HL-60 (cell line): ENCODE results near the gene ACVR1B.

Experiments
- POLR2AphosphoS5 ChIP-seq: IDR thresholded peaks from 2 replicates; pipeline ENCODE4 v1.6.1; 2012; ENCODE audit warnings: low read depth
- TF ChIP-seq, protein P1 (sequence below): IDR thresholded peaks from one replicate; pipeline ENCODE4 v1.5.1; 2011; ENCODE audit warnings: low read length, control low read depth, inconsistent platforms; ENCODE audit not compliant: insufficient read depth
- TF ChIP-seq, protein P2 (sequence below): IDR thresholded peaks from 2 replicates; pipeline ENCODE4 v1.6.1; 2012; ENCODE audit warnings: low read depth; ENCODE audit not compliant: insufficient replicate concordance

DNA sequence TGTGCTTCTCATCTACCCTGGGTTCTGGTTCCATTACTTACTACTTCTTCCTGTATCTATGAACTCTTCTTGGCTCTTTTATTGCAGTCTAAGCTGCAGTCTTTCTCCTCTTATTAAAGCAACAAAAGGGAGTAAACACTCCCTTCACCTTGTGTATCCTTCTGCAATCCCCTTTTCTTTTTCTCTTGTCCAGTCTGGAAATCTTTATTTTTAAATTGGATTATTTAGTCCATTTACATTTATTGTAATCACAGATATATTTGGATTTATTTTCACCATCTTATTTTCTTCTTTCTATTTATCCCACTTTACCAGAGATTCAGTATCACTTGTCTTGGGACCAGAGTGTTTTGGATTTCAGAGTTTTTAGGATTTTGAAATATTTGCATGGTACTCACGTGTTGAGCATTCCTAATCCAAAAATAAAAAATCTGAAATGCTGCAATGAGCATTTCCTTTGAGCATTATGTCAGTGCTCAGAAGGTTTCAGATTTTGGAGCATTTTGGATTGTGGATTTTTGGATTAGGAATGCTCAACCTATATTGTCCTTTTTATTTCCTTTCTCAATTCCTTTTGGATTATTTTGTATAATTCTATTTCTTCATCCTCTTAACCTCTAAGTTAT lies 6.8 kb upstream of the ACVR1B start:
- TF ChIP-seq, protein P1, sequence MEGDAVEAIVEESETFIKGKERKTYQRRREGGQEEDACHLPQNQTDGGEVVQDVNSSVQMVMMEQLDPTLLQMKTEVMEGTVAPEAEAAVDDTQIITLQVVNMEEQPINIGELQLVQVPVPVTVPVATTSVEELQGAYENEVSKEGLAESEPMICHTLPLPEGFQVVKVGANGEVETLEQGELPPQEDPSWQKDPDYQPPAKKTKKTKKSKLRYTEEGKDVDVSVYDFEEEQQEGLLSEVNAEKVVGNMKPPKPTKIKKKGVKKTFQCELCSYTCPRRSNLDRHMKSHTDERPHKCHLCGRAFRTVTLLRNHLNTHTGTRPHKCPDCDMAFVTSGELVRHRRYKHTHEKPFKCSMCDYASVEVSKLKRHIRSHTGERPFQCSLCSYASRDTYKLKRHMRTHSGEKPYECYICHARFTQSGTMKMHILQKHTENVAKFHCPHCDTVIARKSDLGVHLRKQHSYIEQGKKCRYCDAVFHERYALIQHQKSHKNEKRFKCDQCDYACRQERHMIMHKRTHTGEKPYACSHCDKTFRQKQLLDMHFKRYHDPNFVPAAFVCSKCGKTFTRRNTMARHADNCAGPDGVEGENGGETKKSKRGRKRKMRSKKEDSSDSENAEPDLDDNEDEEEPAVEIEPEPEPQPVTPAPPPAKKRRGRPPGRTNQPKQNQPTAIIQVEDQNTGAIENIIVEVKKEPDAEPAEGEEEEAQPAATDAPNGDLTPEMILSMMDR, result no peak
- TF ChIP-seq POLR2AphosphoS5, result no peak
- TF ChIP-seq, protein P2, sequence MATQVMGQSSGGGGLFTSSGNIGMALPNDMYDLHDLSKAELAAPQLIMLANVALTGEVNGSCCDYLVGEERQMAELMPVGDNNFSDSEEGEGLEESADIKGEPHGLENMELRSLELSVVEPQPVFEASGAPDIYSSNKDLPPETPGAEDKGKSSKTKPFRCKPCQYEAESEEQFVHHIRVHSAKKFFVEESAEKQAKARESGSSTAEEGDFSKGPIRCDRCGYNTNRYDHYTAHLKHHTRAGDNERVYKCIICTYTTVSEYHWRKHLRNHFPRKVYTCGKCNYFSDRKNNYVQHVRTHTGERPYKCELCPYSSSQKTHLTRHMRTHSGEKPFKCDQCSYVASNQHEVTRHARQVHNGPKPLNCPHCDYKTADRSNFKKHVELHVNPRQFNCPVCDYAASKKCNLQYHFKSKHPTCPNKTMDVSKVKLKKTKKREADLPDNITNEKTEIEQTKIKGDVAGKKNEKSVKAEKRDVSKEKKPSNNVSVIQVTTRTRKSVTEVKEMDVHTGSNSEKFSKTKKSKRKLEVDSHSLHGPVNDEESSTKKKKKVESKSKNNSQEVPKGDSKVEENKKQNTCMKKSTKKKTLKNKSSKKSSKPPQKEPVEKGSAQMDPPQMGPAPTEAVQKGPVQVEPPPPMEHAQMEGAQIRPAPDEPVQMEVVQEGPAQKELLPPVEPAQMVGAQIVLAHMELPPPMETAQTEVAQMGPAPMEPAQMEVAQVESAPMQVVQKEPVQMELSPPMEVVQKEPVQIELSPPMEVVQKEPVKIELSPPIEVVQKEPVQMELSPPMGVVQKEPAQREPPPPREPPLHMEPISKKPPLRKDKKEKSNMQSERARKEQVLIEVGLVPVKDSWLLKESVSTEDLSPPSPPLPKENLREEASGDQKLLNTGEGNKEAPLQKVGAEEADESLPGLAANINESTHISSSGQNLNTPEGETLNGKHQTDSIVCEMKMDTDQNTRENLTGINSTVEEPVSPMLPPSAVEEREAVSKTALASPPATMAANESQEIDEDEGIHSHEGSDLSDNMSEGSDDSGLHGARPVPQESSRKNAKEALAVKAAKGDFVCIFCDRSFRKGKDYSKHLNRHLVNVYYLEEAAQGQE, result no peak
